NCI-H748 treated with DMSO at 0.1 percent for 48 hours (cell line): Measurements from ENCODE around the gene CACNA1A.

Experiments used
- DNase-seq: peaks from one replicate; lab custom pipeline; 2025; lab: John Stamatoyannopoulos, UW

CACNA1A gene

GRCh38 chr19:13493516-13494310 is 12.6 kb downstream of the CACNA1A start:
- DNase-seq = no peak

- DNase-seq = no peak
These were observed 14.2 kb downstream of the CACNA1A start for GRCh38 chr19:13492128-13492527.

GRCh38 chr19:13487985-13488384 is 18.3 kb downstream of the CACNA1A start:
- no peak for DNase-seq

- no peak for DNase-seq
These were observed 22.1 kb downstream of the CACNA1A start for GRCh38 chr19:13484166-13484565.

- no peak for DNase-seq
These were observed 23.1 kb downstream of the CACNA1A start for GRCh38 chr19:13483215-13483614.

GRCh38 chr19:13478576-13478975 is 27.7 kb downstream of the CACNA1A start:
- DNase-seq = no peak

- DNase-seq = no peak
These were observed 30.2 kb downstream of the CACNA1A start for GRCh38 chr19:13476071-13476470.

GRCh38 chr19:13475044-13475443 is 31.2 kb downstream of the CACNA1A start:
- DNase-seq = no peak

- no peak for DNase-seq
These were observed 39.6 kb downstream of the CACNA1A start for GRCh38 chr19:13466697-13467096.

GRCh38 chr19:13463296-13463695 is 43.0 kb downstream of the CACNA1A start:
- no peak for DNase-seq

GRCh38 chr19:13461536-13461935 is 44.7 kb downstream of the CACNA1A start:
- no peak for DNase-seq

GRCh38 chr19:13460045-13460444 is 46.2 kb downstream of the CACNA1A start:
- DNase-seq = no peak

GRCh38 chr19:13459351-13459750 is 46.9 kb downstream of the CACNA1A start:
- no peak for DNase-seq

GRCh38 chr19:13451434-13451995 is 54.8 kb downstream of the CACNA1A start:
- no peak for DNase-seq

- DNase-seq = no peak
These were observed 58.3 kb downstream of the CACNA1A start for GRCh38 chr19:13447978-13448377.

- no peak for DNase-seq
These were observed 64.3 kb downstream of the CACNA1A start for GRCh38 chr19:13441810-13442512.

- no peak for DNase-seq
These were observed 68.2 kb downstream of the CACNA1A start for GRCh38 chr19:13437919-13438618.

- no peak for DNase-seq
These were observed 69.9 kb downstream of the CACNA1A start for GRCh38 chr19:13436352-13436751.

- no peak for DNase-seq
These were observed 75.3 kb downstream of the CACNA1A start for GRCh38 chr19:13430790-13431582.

GRCh38 chr19:13429563-13429962 is 76.7 kb downstream of the CACNA1A start:
- no peak for DNase-seq

GRCh38 chr19:13428352-13428751 is 77.9 kb downstream of the CACNA1A start:
- no peak for DNase-seq
